CD4-positive, CD25-positive, alpha-beta regulatory T cell (primary cell): ENCODE data around the gene VPS13A. TPM values are rescaled to one million over a fixed set of nuclear protein-coding genes. Genes with fewer than 3 reads are reported as not detected.
A peak's percentile ranks its signal among the peaks of the same experiment; 100 is the strongest.

Experiments used
- ATAC-seq, 2 donors: fragments of 150-1000 bp; cut with Tn5 transposase; one replicate each; pipeline ENCODE4 v1.10.0; 2021; ENCODE audit warnings: low read depth in 2 of 2, moderate number of reproducible peaks in 2 of 2, moderate library complexity in 1 of 2
- DNase-seq, 3 donors: peaks; one replicate each; pipeline versions ENCODE4 v3.0.0 to v3.0.0-alpha.2; 2012 to 2022; ENCODE audit warnings: mixed read lengths in 1 of 3
- H3K27ac ChIP-seq: one replicate; pipeline ENCODE4 v1.7.0; 2013; ENCODE audit warnings: mild to moderate bottlenecking, low read length; ENCODE audit not compliant: insufficient read depth, poor library complexity, severe bottlenecking
- H3K27me3 ChIP-seq: one replicate; pipeline ENCODE4 v1.7.0; 2013; ENCODE audit warnings: low read length; ENCODE audit not compliant: control insufficient read depth, insufficient read depth
- H3K36me3 ChIP-seq: one replicate; pipeline ENCODE4 v1.7.0; 2013; ENCODE audit warnings: mild to moderate bottlenecking, low read length, moderate library complexity; ENCODE audit not compliant: control insufficient read depth, insufficient read depth
- H3K4me1 ChIP-seq: 2 replicates; pipeline ENCODE4 v1.7.0; 2013; ENCODE audit warnings: mild to moderate bottlenecking, low read length; ENCODE audit not compliant: insufficient read depth, control insufficient read depth, poor library complexity, severe bottlenecking
- H3K4me3 ChIP-seq: one replicate; pipeline ENCODE4 v1.7.0; 2013; ENCODE audit warnings: low read depth, mild to moderate bottlenecking, low read length, moderate library complexity
- H3K9me3 ChIP-seq, 2 experiments: 1 replicate in 1 of 2; 2 replicates in 1 of 2; pipeline ENCODE4 v1.7.0; 2013; ENCODE audit warnings: low read length in 2 of 2, mild to moderate bottlenecking in 1 of 2, moderate library complexity in 1 of 2; ENCODE audit not compliant: control insufficient read depth in 2 of 2
- H3K27ac Mint-ChIP-seq, 3 donors: one replicate each; pipeline ENCODE4 v1.8.0; 2020 to 2022; ENCODE audit warnings: mild to moderate bottlenecking in 3 of 3, mixed read lengths in 3 of 3, moderate library complexity in 2 of 3
- H3K27me3 Mint-ChIP-seq: one replicate; pipeline ENCODE4 v1.8.0; 2022; ENCODE audit warnings: mild to moderate bottlenecking, mixed read lengths
- H3K36me3 Mint-ChIP-seq: one replicate; pipeline ENCODE4 v1.8.0; 2020; ENCODE audit warnings: mixed read lengths
- H3K4me1 Mint-ChIP-seq, 4 donors: one replicate each; pipeline ENCODE4 v1.8.0; 2020 to 2022; ENCODE audit warnings: mixed read lengths in 4 of 4, mild to moderate bottlenecking in 1 of 4
- H3K4me3 Mint-ChIP-seq, 4 donors: one replicate each; pipeline ENCODE4 v1.8.0; 2020 to 2022; ENCODE audit warnings: mild to moderate bottlenecking in 4 of 4, mixed read lengths in 4 of 4, moderate library complexity in 3 of 4
- H3K9me3 Mint-ChIP-seq, 7 donors: one replicate each; pipeline ENCODE4 v1.8.0; 2020 to 2022; ENCODE audit warnings: mixed read lengths in 7 of 7, mild to moderate bottlenecking in 3 of 7, moderate library complexity in 2 of 7
- polyA plus RNA-seq, 4 donors: library from polyadenylated mRNA; unstranded; fragments of 300-500 nt; fragmentation: Illumina TruSeq; gene quantifications; one replicate each; pipeline ENCODE4 v1.2.3, GENCODE V29; 2021
- total RNA-seq: library from RNA; stranded (reverse); gene quantifications from one replicate; pipeline ENCODE4 v1.2.3, GENCODE V29; 2022

Gene VPS13A
- total and polyA plus RNA-seq, 5 donors from 2014 or later, result 2.5 to 53.1 (median 3.5) TPM

DNA sequence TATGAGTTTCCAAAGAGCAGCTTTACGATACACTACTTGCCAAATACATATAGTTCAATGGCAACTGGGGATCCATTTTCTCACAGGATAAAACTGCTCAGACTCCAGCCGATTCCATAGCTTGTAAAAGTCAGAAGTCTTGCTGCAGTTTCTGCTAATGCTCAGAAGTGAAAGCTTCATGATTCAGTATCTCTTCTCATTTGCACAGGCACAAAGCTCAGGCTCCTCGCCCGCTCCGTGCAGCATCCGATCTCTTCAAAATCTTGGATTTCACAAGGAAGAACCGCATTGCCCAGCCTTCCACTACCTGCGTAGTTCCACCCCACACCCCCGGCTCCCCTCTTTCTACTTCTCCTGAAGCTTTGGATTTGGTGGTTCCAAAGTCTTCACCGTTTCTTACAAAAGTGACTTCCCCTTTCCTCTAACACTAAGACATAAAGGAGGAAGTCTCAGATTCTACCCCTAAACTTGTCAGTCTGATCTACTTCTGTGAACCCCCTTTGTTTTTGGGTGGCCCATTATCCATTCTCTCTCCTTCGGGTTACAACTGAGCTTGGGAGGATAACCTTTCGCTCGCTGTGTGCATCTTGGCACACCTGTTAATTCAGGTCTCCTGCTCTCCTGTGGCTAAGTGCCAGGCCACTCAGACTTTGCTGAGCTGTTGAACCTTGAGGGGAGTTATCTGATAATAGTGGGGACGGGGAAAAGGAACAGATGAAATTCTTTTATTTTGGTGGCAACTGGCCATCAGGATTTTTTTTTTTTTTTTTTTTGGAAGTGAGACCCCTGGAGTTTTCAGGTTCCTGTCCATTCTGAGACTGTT lies 276.7 kb downstream of the VPS13A start:
- no peaks in the 10 kb centered on the region for H3K36me3 Mint-ChIP-seq
- no peaks in the 10 kb centered on the region for H3K9me3 Mint-ChIP-seq
- Histone ChIP-seq H3K27ac (no peak overlapping the region), H3K36me3 (no peaks in the 10 kb centered on the region), H3K4me3 (peak overlapping the region; percentile 7), H3K9me3 (no peaks in the 10 kb centered on the region), H3K4me1 (no peaks in the 10 kb centered on the region), H3K27me3 (no peaks in the 10 kb centered on the region)
- ATAC-seq (no peak), DNase-seq (no peak)
- peaks cover 4 to 15% (median 6%) of the 10 kb centered on the region in 4 donors for H3K4me1 Mint-ChIP-seq
- H3K27me3 Mint-ChIP-seq, result peaks cover 6% of the 10 kb centered on the region
- H3K4me3 Mint-ChIP-seq, result peak overlapping the region in 3 of 4 donors; percentile 18 to 79 (median 77)
- H3K27ac Mint-ChIP-seq, result peak overlapping the region; percentile 2 to 85 (median 7)

- H3K4me3 Mint-ChIP-seq, result no peak overlapping the region
- no peaks in the 10 kb centered on the region for H3K36me3 Mint-ChIP-seq
- peaks cover 4 to 15% (median 6%) of the 10 kb centered on the region in 4 donors for H3K4me1 Mint-ChIP-seq
- Histone ChIP-seq H3K4me1 (no peaks in the 10 kb centered on the region), H3K27ac (no peak overlapping the region), H3K27me3 (no peaks in the 10 kb centered on the region), H3K4me3 (no peak overlapping the region), H3K9me3 (no peaks in the 10 kb centered on the region), H3K36me3 (no peaks in the 10 kb centered on the region)
- DNase-seq, result no peak
- no peak for ATAC-seq
- H3K9me3 Mint-ChIP-seq, result no peaks in the 10 kb centered on the region
- H3K27ac Mint-ChIP-seq, result no peak overlapping the region
- H3K27me3 Mint-ChIP-seq, result no peaks in the 10 kb centered on the region
These were observed 277.3 kb downstream of the VPS13A start for GRCh38 chr9:77454663-77455062.

DNA sequence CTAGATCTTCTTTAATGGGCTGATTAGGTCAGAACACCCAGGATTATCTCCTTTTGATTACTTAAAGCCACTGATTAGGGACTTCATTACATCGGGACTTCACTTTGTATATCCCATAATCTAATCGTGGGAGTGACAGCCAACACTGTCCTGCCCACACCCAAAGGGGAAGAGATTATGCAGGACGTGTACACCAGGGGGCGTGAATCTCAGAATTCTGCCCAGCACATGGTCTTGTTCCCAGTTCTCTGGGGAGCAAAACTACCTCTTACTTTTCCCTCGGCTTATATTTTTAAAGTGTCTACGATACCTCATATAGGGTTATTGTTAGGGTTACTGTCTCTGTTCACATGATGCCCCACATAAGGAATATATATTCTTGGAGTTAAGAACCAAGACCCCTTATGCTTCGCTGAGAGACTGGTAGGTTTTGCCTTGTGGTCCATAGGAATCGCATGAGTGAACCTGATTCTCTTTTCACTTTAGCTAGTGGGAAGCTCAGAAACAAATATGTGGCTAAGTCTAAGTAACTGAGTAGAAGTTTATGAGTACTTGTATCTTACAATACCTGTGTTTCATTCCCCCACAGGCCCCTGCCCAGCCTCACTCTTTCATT lies 278.1 kb downstream of the VPS13A start:
- Histone ChIP-seq H3K27me3 (no peaks in the 10 kb centered on the region), H3K27ac (no peak overlapping the region), H3K36me3 (no peaks in the 10 kb centered on the region), H3K4me1 (no peaks in the 10 kb centered on the region), H3K9me3 (no peaks in the 10 kb centered on the region), H3K4me3 (no peak overlapping the region)
- ATAC-seq (no peak), DNase-seq (peak in 1 of 3 donors; percentile 38)
- no peaks in the 10 kb centered on the region for H3K9me3 Mint-ChIP-seq
- H3K27ac Mint-ChIP-seq, result no peak overlapping the region
- no peak overlapping the region for H3K4me3 Mint-ChIP-seq
- H3K4me1 Mint-ChIP-seq, result peaks cover 4 to 15% (median 6%) of the 10 kb centered on the region in 4 donors
- no peaks in the 10 kb centered on the region for H3K36me3 Mint-ChIP-seq
- peaks cover 2% of the 10 kb centered on the region for H3K27me3 Mint-ChIP-seq

DNA sequence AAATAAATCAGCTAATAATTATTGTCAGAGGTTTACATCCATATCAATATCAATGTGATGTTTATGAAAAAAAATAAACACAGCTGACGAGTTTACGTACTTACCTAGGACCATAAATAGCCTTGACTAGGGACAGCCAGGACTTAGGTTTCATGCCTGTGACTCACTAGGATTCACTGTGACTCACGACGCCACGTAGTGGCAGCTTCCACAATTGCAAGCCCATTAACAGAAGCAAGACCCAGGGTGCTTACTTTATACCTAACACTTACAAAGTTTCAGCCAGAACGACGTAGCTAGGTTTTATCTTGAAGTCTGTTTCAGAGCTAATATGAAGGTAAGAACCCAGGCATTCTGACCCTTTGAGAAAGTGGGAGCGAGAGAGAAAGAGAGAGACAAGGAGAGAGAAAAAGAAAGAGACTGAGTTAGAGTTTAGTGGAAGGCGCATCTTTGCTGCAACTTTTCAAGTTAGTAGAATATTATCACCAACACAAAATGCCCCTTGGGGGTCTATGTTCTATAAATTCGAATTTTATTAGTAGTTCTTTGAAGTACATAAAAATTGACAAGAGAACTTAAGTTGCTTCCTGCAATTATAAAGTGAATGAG lies 279.6 kb downstream of the VPS13A start:
- H3K4me1 Mint-ChIP-seq, result peaks cover 4 to 15% (median 6%) of the 10 kb centered on the region in 4 donors
- no peak overlapping the region for H3K27ac ChIP-seq
- ATAC-seq (peak; percentile 71 to 85), DNase-seq (peak; percentile 57 to 88 (median 69))
- no peak overlapping the region for H3K27ac Mint-ChIP-seq
- H3K9me3 Mint-ChIP-seq, result no peaks in the 10 kb centered on the region
- no peaks in the 10 kb centered on the region for H3K36me3 Mint-ChIP-seq
- H3K4me1 ChIP-seq, result no peaks in the 10 kb centered on the region
- no peak overlapping the region for H3K4me3 ChIP-seq
- no peak overlapping the region for H3K4me3 Mint-ChIP-seq
- no peaks in the 10 kb centered on the region for H3K27me3 ChIP-seq
- H3K9me3 ChIP-seq, result no peaks in the 10 kb centered on the region
- peaks cover 4% of the 10 kb centered on the region for H3K27me3 Mint-ChIP-seq
- no peaks in the 10 kb centered on the region for H3K36me3 ChIP-seq

- no peaks in the 10 kb centered on the region for H3K36me3 Mint-ChIP-seq
- peak; percentile 71 to 77 for ATAC-seq
- no peak overlapping the region for H3K4me3 Mint-ChIP-seq
These were observed 280.7 kb downstream of the VPS13A start for GRCh38 chr9:77457916-77458592.

GRCh38 chr9:77460938-77461337 lies 283.6 kb downstream of the VPS13A start:
- no peaks in the 10 kb centered on the region for H3K4me1 ChIP-seq
- Mint-ChIP-seq H3K36me3 (no peaks in the 10 kb centered on the region), H3K27me3 (peaks cover 15% of the 10 kb centered on the region), H3K27ac (no peak overlapping the region), H3K4me3 (no peak overlapping the region), H3K9me3 (no peaks in the 10 kb centered on the region), H3K4me1 (peaks cover 0 to 8% (median 4%) of the 10 kb centered on the region in 4 donors)
- peaks cover 2% of the 10 kb centered on the region for H3K27me3 ChIP-seq
- no peak overlapping the region for H3K27ac ChIP-seq
- no peaks in the 10 kb centered on the region for H3K36me3 ChIP-seq
- no peaks in the 10 kb centered on the region for H3K9me3 ChIP-seq
- DNase-seq (no peak), ATAC-seq (no peak)
- H3K4me3 ChIP-seq, result no peak overlapping the region

More at GRCh38 chr9:77457916-77458592, 280.7 kb downstream of the VPS13A start:
- no peak overlapping the region for H3K27ac Mint-ChIP-seq
- no peaks in the 10 kb centered on the region for H3K9me3 ChIP-seq
- no peak overlapping the region for H3K27ac ChIP-seq
- H3K27me3 ChIP-seq, result no peaks in the 10 kb centered on the region
- peaks cover 4% of the 10 kb centered on the region for H3K27me3 Mint-ChIP-seq
- H3K36me3 ChIP-seq, result no peaks in the 10 kb centered on the region
- H3K4me3 ChIP-seq, result no peak overlapping the region
- H3K4me1 Mint-ChIP-seq, result peaks cover 4 to 15% (median 6%) of the 10 kb centered on the region in 4 donors
- H3K4me1 ChIP-seq, result no peaks in the 10 kb centered on the region
- no peaks in the 10 kb centered on the region for H3K9me3 Mint-ChIP-seq
- DNase-seq, result peak; percentile 24 to 77 (median 65)

DNA sequence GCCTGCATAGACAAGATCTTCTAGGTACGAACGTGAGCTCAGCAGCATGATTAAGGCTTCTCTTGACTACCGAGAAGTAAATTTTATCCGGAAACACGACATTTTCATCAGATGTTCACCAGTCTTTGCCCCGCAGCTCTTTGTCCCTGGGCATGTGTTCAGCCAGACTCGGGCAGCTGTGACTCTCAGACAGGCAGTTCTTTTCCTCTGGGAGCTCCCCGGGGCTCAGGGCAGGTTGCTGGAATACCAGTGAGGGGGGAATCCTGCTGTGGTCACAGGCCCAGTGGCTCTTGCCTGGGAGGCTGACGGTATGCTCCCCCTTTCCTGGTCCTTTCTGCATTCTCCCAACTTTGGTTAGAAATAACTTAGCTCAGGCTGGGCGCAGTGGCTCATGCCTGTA lies 284.7 kb downstream of the VPS13A start:
- peaks cover 0 to 6% (median 4%) of the 10 kb centered on the region in 4 donors for H3K4me1 Mint-ChIP-seq
- H3K27me3 Mint-ChIP-seq, result peaks cover 17% of the 10 kb centered on the region
- no peaks in the 10 kb centered on the region for H3K4me1 ChIP-seq
- H3K9me3 Mint-ChIP-seq, result no peaks in the 10 kb centered on the region
- no peak overlapping the region for H3K27ac Mint-ChIP-seq
- ATAC-seq (no peak), DNase-seq (no peak)
- H3K4me3 Mint-ChIP-seq, result no peak overlapping the region
- H3K4me3 ChIP-seq, result no peak overlapping the region
- no peaks in the 10 kb centered on the region for H3K36me3 Mint-ChIP-seq
- no peaks in the 10 kb centered on the region for H3K9me3 ChIP-seq
- H3K27ac ChIP-seq, result no peak overlapping the region
- H3K27me3 ChIP-seq, result peaks cover 2% of the 10 kb centered on the region
- H3K36me3 ChIP-seq, result no peaks in the 10 kb centered on the region
